ENCODE measurements around the gene EYS.
A peak's percentile ranks its signal among the peaks of the same experiment; 100 is the strongest.

Gene EYS

DNA sequence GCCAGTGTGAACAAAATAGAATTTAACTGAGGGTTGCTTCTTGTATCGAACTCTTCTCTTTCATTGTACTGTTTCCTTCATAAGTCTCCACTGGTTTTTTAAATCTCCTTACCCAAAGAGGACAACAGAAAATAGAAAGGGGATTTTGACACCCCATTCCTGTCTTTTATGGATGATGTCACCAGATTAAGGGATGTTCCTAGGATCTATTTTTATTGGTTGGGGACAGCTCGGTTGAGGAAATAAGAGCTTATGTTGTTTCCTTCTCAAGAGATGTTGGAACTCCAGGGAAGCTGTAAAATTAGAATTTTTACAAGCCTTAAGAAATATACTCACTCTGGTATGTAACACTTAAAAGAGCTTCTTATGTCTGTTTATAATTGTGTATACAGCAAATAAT, 1900.0 kb downstream of the EYS start:
- TF ChIP-seq, protein P1, sequence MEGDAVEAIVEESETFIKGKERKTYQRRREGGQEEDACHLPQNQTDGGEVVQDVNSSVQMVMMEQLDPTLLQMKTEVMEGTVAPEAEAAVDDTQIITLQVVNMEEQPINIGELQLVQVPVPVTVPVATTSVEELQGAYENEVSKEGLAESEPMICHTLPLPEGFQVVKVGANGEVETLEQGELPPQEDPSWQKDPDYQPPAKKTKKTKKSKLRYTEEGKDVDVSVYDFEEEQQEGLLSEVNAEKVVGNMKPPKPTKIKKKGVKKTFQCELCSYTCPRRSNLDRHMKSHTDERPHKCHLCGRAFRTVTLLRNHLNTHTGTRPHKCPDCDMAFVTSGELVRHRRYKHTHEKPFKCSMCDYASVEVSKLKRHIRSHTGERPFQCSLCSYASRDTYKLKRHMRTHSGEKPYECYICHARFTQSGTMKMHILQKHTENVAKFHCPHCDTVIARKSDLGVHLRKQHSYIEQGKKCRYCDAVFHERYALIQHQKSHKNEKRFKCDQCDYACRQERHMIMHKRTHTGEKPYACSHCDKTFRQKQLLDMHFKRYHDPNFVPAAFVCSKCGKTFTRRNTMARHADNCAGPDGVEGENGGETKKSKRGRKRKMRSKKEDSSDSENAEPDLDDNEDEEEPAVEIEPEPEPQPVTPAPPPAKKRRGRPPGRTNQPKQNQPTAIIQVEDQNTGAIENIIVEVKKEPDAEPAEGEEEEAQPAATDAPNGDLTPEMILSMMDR (IDR thresholded peaks at IDR 0.05), result no peak
- H3K36me3 Mint-ChIP-seq (ENCODE audit: low read depth), result no peaks in the 10 kb centered on the region
- no peak overlapping the region for H3K4me3 Mint-ChIP-seq
- H3K27me3 Mint-ChIP-seq (ENCODE audit: low read depth, poor library complexity), result no peaks in the 10 kb centered on the region
- H3K4me1 Mint-ChIP-seq, result peaks cover 19% of the 10 kb centered on the region
- no peak for DNase-seq
- no peak overlapping the region for H3K27ac Mint-ChIP-seq
- H3K9me3 Mint-ChIP-seq, result no peaks in the 10 kb centered on the region

DNA sequence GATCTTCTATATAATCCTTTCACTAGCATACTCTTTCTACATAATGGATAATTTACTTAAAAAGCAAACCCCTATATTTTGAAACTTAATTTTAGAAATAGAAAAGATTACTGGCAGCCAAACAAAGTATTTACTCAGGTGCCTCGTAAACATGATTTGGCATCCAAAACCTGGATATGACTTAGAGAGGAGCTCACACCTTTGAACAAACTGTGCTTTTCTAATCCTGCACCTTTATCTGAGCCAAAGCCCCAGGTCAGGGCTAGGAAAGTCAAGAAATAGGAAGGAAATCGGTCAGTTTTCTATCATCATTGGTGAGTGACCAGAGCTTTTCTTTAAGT, 1900.5 kb downstream of the EYS start:
- no peak for DNase-seq
- Mint-ChIP-seq H3K27ac (no peak overlapping the region), H3K4me3 (no peak overlapping the region), H3K36me3 (ENCODE audit: low read depth) (no peaks in the 10 kb centered on the region), H3K9me3 (no peaks in the 10 kb centered on the region), H3K4me1 (peaks cover 19% of the 10 kb centered on the region), H3K27me3 (ENCODE audit: low read depth, poor library complexity) (no peaks in the 10 kb centered on the region)
- TF ChIP-seq, protein P1 (IDR thresholded peaks at IDR 0.05), result no peak

DNA sequence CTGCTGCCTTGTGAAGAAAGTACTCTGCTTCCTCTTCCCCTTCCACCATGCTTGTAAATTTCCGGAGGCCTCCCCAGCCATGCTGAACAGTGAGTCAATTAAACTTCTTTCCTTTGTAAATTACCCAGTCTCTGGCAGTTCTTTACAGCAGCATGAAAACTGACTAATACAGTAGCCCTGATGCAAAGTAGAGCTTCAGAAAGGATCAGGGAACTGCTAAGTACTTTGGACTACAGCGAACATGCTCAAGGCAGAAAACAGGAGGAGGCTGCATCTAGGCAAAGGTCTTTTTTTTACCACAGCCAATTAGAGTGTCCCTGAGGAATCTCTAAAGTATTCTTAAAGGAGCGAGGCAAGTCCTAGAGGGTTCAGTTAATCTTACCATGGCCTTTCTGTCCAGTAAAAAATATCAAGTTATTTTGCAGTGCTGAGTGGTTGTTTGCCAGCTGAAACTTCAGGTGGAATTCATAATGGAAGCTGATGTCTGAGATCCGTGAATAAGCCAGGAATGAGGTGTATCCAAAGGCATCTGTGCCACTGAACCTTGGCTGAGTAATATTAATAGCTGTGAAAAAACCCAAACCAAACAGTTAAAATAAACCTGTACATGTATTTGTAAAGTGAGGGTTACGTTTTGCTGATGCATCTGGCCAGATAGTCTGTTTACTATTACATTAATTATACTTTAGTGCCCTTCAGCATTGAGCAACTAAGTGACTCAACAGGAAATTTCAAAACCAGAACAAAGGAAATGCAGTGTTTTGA, 1901.0 kb downstream of the EYS start:
- no peaks in the 10 kb centered on the region for H3K36me3 Mint-ChIP-seq (ENCODE audit: low read depth)
- H3K4me1 Mint-ChIP-seq, result peaks cover 19% of the 10 kb centered on the region
- TF ChIP-seq, protein P1 (IDR thresholded peaks at IDR 0.05), result no peak
- no peak overlapping the region for H3K4me3 Mint-ChIP-seq
- no peaks in the 10 kb centered on the region for H3K9me3 Mint-ChIP-seq
- DNase-seq, result no peak
- peak overlapping the region; percentile 27 for H3K27ac Mint-ChIP-seq
- no peaks in the 10 kb centered on the region for H3K27me3 Mint-ChIP-seq (ENCODE audit: low read depth, poor library complexity)

DNA sequence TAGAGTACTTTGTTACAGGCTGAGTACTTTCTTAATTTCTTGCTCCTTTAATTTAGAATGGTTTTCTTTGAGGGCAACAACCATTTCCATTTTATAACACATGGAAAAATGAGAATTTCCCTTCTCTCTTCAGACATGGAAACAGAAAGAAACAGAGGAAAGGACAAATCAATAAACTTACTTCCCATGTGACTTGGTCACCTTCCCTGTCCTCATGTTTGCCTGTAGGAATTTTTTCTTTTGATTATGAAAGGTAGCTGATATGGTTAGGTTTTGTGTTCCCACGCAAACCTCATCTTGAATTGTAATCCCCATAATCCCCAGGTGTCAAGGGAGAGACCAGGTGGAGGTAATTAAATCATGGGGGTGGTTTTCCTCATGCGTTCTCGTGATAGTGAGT, 1901.7 kb downstream of the EYS start:
- Mint-ChIP-seq H3K4me3 (no peak overlapping the region), H3K27me3 (ENCODE audit: low read depth, poor library complexity) (no peaks in the 10 kb centered on the region), H3K4me1 (peaks cover 19% of the 10 kb centered on the region), H3K27ac (peak overlapping the region; percentile 27), H3K36me3 (ENCODE audit: low read depth) (no peaks in the 10 kb centered on the region), H3K9me3 (no peaks in the 10 kb centered on the region)
- no peak for DNase-seq
- TF ChIP-seq, protein P1 (IDR thresholded peaks at IDR 0.05), result no peak

DNA sequence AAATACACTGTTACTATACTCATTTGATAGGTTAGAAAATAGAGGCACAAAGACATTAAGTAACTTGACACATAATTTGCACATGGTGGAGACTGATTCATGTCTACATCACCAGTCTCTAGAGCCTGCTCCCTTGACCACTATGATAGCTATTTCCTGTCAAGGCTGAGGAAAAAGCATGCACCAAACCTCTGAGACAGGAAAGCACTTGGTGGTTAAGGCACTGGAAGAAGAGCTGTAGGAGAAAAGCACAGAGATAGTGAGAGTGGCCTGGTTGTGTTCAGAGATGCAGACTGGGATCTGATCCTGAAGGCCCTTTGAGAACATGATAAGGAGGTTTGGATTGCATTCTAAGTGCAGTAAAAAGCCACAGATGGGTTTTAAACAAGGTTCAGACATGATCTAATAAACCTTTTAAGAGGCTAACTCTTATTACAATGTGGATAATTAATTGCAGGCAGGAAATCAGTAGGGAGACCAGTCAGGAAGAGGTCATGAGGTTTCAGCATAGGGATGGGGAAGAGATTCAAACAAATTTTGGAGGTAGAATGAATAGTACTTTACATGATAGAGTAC, 1902.6 kb downstream of the EYS start:
- Mint-ChIP-seq H3K36me3 (ENCODE audit: low read depth) (no peaks in the 10 kb centered on the region), H3K9me3 (no peaks in the 10 kb centered on the region), H3K4me3 (no peak overlapping the region), H3K4me1 (peaks cover 19% of the 10 kb centered on the region), H3K27ac (peak overlapping the region; percentile 25), H3K27me3 (ENCODE audit: low read depth, poor library complexity) (no peaks in the 10 kb centered on the region)
- TF ChIP-seq, protein P1 (IDR thresholded peaks at IDR 0.05), result no peak
- no peak for DNase-seq

DNA sequence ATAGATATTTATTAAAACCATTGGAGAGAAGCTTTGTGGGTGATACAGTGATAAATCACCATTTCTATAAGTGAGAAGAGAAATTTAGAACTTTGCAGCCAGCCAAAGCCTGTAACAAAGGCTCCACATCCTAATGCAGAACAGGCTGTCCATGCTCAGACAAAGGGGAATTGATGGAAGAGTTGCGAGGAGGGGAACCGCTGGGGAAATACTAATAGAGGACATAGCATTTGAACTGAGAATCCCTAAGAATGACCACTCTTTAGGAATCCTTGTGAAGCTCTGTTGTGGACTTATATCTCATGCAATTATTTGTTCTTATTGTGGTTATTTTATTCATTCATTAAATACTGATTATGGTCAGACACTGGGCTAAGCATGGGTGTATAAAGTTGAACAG, 1903.7 kb downstream of the EYS start:
- TF ChIP-seq, protein P1 (IDR thresholded peaks at IDR 0.05), result no peak
- no peak overlapping the region for H3K4me3 Mint-ChIP-seq
- H3K9me3 Mint-ChIP-seq, result no peaks in the 10 kb centered on the region
- no peak for DNase-seq
- no peaks in the 10 kb centered on the region for H3K27me3 Mint-ChIP-seq (ENCODE audit: low read depth, poor library complexity)
- no peak overlapping the region for H3K27ac Mint-ChIP-seq
- H3K4me1 Mint-ChIP-seq, result peaks cover 19% of the 10 kb centered on the region
- no peaks in the 10 kb centered on the region for H3K36me3 Mint-ChIP-seq (ENCODE audit: low read depth)
